Kidney capillary endothelial cell (primary cell): ENCODE data around the gene KRT17.
"Not testable (repeated sequence)": the region's sequence is repeated elsewhere in the genome, so short reads cannot be mapped to it uniquely, and the experiment has no call there.

Source experiments
- DNase-seq: peaks from one replicate; pipeline ENCODE4 v3.0.0-alpha.2; 2018; ENCODE audit warnings: low spot score

Gene KRT17

DNA sequence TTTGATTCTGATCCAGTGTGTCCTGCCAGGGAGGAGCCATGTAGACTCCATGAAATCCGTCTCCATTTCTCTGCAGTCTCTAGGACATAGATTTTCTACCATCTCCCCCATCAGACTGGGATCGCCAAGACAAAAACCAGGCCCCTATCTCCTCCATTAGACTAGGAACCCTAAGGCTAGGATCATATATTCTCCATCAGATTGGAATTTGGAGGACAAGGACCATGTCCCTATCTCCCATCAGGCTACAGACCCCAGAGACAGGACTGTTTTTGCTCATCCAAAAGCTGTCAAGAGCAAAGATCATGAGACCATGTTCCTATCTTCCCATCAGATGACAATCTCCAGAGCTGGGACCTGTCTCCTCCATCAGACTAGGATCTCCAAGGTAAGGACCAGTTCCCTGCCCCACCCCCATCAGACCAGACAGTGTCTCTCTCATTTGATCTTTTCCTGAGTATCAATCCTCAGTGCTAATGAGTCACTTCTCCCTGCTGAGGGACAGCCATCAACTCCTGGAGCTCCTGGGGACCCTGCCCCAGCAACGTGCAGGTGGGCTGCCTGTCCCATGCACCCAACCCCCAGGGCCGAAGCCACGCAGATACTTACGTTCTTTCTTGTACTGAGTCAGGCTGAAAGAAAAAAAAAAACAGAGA is 4.3 kb downstream of the KRT17 start:
- not testable (repeated sequence) for DNase-seq

DNA sequence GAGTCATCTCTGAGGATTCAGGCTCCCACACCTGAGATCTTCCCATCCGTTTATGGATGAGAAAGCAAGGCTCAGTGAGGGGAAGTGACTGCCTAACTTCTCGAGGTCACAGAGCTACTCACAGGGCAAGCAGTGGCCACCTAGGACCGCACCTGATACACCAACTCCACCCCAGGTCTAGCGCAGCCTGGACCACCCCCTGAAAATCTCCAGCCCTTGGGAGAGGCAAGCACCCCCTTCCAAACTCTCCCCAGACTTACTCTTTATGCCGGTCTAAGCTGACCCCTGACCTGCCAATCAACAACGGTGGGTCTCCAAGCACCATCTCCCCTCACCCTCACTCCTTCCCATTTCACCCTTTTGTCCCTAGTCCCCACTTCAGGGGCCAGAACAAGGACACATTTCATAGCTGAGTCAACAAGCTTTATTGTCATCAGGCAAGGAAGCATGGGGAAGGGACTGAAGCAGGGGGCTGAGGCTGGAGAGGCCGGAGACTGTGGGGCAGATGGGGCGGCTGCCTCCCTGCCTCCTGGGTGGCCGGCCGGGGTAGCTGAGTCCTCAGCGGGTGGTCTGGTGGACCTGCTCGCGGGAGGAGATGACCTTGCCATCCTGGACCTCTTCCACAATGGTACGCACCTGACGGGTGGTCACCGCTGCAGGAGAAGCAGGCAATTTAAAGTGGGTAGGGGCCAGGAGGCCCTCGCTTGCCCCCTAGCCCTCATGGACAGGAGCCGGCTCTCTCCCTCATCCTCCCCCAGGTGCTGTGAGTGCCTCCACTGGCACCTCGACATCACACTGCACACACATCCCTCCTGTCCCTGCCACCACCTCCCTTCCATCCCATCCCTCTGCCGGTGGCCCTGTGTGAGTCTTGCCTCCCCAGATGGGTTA is 5.1 kb downstream of the KRT17 start:
- DNase-seq: no peak

DNA sequence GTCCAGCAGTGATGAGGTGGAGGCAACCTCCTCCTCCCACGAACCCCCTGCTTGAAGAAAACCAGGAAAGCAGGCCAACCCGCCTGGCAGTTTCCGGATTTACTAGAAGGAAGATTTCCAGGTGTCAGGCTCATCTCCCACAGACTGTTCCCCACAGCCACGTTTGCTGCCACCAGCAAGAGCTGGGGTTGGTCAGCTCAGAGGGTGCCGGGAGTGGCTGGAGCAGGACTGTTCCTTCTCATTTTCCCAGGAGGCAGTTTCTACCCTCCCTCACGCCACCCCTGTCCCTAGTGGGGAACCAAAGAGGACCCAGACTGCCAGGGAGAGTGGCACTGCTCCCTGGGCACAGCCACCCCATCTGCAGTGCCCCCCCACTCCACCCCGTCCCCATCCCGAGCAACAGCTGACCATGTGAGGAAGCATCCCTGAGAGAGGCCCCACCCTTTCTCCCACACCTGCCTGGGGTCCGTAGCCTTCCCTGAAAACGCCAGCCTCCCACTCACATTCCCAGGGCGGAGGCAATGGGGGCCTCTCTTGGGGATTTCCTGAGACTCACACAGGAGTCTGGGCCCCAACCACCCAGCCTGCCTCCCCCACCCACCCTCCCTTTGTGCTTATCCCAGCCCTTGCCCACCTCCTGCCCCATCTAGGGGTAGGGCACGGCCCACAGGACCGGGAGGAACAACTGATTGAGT is 5.9 kb downstream of the KRT17 start:
- no peak for DNase-seq

DNA sequence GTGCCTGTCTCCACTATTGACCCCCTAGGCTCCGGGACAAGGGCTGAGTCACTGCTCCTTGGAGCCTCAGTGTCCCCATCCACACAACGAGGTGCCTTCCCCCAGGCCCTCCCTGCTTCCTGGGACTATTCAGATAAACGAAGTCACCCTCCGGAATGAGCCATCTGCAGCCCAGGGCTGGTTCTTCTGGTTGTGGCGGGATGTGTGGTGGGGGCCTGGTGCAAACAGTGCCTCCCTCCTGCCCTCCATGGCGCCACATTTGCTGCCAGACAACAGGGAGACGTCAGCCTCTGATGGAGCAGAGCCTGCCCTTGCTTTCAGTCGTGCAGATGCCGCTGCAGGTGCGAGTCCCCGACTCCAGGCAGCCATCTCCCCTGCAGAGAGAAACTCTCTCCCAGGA is 6.7 kb downstream of the KRT17 start:
- DNase-seq: no peak

DNA sequence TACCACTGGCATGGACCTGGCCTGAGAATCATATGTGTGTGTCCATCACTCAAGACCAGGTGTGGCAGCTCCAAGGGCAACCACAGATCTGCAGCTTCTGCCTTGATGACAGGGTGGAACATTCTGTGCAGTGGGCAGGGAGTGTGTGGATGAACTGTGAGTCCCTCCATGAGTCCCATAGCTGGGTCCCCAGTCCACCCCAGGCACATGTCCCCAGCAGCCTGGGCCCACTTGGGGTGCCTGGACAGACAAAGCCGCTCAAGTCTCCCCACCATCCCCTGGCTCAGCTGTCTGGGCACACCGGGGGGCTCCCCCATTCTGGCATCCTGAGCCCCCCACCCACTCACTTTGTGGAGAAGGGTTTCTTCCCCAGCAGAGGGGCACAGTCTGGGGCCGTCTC is 7.2 kb downstream of the KRT17 start:
- no peak for DNase-seq

DNA sequence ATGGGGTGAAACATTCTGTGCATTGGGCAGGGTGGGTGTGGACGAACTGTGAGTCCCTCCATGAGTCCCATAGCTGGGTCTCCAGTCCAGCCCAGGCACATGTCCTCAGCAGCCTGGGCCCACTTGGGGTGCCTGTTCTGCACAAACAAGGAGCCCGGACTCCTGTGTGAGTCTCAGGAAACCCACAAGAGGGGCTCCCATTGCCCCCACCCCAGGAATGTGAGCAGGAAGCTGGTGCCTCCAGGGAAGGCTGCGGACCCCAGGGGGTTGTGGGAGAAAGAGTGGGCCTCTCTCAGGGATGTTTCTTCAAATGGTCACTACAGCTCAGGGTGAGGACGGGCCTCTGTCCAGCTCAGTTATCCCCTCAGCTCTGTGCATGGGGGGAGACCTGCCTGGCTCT is 7.9 kb downstream of the KRT17 start:
- not testable (repeated sequence) for DNase-seq

DNA sequence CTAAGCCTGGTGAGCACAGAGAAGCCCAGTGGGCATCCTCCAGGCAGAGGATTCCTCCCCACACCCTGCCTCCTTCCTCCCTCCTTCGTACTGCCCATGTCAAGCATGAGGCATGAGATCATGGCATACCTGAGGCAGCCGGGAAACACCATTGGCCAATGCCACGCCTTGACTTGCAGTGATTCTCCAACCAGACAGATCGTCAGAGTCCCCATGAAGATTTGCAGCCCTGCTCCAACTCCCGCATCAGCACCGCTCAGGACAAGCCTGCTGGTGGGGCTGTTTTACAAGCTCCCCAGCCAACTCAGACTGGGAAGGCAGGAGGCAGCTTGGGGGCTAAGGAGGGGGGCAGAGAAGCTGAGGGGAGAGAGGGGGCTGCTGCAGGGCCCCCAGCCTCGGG is 8.9 kb downstream of the KRT17 start:
- no peak for DNase-seq

DNA sequence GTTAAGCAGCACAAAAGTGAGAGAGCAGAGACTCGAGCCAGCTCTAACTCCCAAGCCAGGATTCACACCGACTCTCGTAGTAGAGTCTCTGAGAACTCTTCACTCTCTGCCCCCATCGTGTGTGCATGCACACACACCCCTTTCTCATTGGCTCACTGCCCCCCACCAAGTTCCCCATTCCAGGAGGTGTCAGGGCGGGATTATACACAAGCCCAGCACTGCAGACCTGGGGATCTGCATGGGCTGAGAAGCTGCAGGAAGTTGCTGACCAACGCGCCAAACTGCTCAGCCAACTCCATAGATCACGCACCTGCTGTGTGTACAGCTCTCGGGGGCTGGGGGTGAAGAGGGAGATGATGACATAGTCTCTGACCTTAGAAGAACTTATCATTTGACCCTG is 9.6 kb downstream of the KRT17 start:
- not testable (repeated sequence) for DNase-seq

DNA sequence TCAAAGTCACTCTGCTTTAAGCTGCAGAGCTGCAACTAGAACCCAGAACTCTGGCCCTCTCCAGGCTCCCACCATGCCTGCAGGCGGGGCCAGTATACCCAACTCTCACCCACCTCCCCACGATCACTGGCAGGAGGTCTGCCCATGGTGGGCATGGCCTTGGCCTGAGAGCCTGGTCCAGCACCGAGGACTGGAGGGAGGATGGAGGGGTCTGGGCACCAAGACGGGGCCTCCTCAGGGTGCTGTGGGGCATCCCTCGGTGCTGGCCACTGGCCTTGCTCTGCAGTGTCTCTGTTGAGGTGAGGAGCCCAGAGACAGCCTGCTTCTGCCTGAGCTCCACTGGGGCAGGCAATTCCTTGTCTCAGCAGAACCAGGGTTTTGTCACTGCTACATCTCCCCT is 10.3 kb downstream of the KRT17 start:
- DNase-seq: no peak

DNA sequence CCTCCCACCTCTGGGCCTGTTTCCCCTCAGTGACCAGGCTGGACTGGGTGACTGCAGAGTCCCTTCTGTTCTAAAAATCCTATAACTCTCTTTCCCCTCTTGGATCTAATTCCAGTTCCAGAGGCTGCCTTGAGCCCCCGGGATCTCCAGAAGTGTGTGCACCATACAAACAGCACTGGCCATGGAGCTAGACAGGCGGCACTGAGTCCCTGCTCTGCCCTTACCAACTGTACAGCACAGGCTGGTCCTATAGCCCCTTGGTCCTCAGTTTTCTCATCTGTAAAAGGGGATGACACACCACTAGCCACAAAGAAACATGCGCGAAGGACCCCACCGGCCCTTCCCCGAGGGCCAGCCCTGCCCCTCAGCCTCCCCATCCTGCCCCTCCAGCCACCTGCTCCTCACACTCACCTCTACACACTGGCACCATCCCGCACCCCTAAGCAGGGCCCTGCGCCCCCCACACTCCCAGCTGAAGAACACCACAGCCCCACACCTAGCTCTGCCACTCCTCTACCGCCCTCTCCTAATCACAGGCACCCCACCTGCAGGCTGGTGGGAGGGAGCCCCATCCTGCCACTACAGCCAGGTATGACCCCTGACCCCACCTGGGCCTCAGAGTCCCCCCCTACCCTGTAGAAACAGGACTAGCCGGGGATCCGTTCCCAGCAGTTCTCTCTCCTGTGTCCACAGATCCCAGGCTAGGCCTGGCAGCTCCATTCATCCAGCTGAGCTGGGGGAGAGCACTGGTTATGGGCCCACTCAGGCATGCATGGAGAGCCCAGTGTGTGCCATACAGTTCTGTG is 10.9 kb downstream of the KRT17 start:
- no peak for DNase-seq

DNA sequence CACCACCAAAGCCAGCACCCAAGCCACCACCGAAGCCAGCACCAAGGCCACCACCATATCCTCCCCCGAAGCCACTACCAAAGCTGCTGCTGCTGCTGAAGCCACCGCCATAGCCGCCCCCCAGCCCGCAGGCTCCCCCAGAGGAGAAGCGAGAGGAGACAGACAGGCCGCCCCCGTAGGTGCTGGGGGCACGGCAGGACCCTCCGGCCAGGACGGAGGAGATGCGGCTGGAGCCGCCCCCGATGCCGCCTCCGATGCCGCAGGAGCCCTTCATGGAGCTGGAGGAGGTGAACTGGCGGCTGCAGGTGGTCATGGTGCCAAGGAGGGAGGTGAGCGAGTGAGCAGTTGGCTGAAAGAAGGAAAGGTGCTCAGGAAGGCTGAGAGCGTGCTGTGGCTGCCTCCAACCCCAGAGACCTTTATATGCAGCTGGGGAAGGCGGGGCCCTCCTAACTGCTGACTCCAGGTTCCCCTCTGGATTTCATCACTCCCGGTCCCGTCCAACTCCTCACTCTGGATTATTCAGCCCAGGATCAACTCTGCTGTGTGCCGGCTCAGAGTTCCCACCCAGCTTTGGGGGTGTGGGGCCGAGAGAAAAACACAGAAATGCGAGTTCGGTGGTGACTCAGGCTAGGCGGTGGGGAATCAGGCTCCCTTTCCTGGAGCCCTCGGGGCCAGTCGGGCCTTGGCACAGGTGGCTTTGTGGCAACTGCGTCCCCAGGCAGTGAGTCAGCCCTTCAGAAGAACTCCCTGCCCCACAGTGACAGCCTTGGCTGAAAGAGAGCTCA is 11.8 kb downstream of the KRT17 start, which contains the start of gene KRT16:
Gene KRT16 (minus strand): TSS at position 392 of the 785 bp plus-strand sequence. CDS start 79 bp downstream, at position 313.
- not testable (repeated sequence) for DNase-seq

DNA sequence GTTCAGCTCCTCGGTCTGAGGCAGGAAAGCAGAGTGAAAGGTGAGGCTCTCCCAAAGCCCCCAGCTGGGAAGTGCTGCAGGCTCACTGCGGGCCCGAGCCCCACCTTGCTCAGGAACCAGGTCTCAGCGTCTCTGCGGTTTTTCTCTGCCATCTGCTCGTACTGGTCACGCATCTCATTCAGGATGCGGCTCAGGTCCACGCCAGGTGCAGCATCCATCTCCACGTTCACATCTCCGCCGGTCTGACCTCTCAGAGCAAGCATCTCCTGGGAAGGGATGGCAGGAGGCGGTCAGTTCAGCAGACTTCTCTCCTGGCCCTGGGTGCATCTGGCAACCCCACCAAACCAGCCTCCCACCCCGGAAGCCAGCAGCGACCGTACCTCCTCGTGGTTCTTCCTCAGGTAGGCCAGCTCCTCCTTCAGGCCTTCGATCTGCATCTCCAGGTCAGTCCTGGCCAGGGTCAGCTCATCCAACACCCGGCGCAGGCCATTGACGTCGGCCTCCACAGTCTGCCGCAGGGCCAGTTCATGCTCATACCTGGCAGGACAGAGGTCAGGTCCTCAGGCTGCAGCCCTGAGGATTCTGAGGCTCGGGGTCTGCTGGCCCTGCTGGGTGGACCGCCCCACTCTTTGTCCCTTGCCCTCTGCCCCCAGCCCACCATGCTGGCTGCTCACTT is 13.3 kb downstream of the KRT17 start:
- DNase-seq: no peak

DNA sequence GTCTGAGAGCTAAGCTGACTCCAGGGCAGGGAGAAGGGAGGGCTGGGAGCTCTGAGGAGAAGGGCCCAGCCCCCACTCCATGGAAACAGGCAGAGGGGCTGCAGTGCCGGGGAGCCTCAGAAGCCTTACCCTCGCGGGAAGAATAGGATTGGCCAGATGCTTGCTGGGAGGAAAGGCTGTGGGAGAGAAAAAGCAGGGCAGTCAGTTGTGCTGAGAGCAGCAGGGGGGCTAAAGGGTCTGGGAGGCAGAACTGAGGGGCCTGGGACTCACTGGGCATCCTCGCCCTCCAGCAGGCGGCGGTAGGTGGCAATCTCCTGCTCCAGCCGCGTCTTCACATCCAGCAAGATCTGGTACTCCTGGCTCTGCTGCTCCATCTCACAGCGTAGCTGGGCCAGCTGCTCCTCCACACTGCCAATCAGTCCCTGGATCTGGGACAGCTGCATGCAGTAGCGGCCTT is 14.3 kb downstream of the KRT17 start:
- not testable (repeated sequence) for DNase-seq

DNA sequence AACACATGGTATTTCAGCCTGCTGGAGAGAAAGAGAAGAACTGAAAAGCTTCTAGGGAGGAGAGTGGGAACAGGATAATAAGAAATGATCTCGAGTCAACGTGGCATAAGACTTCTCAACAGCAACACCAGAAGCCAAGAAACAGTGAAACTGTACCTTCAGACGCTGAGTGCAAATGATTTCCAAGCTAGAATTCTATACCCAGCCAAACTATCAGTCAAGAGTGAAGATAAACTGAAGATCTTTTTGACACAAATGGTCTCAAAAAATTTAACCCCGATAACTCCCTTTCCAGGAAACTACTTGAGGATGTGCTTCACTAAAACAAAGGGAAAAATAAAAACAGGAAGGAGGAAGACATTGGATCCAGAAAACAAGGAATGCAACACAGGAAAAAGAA is 17.4 kb downstream of the KRT17 start:
- not testable (repeated sequence) for DNase-seq

DNA sequence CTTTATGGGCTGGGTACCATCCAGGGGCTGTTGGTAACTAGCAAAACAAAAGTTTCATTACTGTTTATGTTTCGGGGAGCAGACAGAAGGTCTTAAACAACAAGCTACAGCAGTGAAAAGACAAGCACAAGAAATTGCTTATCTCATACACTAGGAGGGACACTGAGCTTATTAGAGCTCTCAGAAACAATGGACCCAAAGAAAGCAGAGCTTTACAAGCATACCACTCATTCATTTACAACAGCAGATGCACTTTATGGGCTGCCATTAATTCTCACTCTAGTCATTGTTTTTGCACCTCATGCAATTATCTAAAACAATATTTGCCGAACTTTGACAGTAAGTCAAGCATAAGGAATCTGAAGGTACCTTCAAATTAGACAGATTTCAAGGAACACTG is 21.9 kb downstream of the KRT17 start:
- DNase-seq: no peak

DNA sequence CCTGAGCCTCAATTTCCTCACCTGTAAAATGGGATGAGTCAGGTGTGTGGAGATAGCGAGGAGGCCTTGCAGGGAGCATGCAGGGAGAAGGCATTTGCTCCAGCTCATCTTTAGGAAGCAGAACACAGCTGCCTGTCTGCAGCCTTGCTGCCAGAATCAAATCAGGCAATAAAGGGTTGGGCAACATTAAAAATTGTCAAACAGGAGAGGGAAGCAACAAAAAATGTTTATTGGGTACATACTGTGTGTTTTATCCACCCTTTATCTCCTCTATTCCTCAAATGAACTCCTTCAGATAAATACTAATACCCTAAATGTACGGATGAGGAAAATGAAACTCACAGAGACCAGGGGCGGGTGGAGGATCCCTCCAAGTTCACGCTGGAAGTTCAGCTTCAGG is 24.1 kb downstream of the KRT17 start:
- DNase-seq: no peak

DNA sequence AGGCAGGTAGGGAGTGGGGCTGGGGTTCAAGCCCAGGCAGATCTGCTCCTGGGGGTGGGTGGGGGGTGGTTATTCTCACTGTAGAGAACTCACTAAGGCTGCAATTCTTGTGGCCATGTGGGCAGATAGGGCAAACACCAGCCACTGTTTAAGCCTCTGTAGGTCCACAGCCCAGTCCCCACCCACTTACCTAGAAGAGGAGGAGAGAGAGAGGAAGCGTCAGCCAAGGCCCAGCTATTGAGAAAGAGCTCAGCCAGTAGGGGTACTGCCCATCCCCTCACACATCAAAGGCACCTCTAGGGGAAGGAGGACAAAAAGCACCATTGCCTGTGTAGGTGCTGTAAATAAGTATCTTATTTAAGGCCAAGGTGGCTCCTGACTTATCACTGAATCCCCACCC is 24.7 kb downstream of the KRT17 start:
- DNase-seq: no peak

DNA sequence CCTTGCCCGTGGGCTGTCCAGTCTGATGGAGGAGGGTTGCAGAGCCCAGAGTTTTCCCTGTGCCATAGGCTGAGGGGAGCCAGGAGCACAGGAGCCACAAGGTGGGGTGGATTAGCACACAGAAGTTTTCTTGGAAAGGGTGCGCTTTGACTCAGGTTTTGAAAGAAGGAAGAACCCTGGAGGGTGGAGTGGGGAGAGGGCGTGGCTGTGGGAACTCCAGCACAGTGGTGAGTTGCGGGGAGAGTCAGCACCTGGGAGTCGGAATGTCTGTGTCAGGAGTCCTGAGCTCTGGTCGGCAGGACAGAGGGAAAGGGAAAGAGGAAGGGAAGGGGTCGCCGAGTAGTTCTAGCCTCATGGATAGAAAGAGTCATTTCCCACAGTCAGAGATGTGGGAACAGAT is 28.8 kb downstream of the KRT17 start:
- no peak for DNase-seq

DNA sequence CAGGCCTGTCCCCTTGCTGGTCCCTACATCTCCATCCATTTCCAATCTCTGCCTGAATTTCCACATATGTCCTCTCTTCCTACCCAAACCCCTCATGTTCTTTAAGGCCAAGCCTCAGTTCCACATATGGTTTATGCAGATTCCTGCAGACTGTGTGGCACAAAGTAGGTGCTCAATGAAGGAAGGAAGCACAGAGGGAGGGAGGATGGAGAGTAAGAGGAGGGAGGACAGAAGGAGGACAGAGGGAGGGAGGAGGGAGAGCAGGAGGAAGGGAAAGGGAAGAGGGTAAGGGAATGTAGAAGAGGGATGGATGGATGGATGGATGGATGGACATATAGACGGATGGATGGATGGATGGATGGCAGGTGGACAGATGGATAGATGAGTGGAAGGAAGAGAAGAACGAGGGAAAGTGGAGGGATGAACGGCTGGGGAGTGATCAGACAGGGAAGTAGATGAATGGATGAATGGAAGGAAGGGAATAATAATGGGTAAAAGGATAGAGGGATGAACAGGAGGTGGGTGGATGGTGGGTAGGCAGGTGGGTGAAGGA is 29.9 kb downstream of the KRT17 start:
- no peak for DNase-seq

DNA sequence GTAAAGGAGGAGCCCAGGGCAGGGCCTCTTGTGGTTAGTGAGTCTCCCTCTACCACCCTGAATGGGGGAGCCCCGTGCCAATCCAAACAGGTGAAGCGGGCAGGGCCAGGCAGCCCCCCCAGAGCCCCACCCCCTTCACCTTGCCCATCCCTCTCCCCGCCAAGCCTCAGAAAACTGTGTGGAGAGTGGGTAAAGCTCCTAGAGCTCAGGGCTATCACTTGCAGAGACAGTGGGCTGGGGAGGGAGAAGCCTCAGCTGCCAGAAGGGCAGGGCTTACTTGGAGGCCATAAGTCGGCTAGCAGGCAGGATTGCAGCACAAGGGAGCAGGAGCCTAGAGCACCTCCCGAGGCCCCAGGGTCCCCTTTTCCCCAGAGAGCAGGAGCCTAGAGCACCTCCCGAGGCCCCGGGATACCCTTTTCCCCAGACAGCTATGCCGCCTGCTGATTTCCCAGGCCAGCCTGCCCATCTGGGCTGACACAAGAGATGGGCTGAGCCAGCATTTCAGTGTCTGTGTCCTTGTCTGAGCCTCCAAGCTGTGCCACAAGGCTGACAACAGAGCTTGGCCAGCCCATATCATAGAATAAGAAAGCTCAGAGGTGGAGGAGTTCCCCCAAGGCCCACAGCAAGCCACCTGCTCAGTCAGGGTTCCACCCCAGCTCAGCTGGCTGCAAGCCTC is 30.9 kb downstream of the KRT17 start:
- no peak for DNase-seq
